Fibroblast of skin of abdomen (primary cell): Measurements from ENCODE around the gene CLDN17. TPM values are rescaled to one million over a fixed set of nuclear protein-coding genes. Genes with fewer than 3 reads are reported as not detected.

Source experiments
- DNase-seq: peaks from one replicate; pipeline ENCODE4 v3.0.0-alpha.2; 2013
- polyA plus RNA-seq, 2 experiments: library from polyadenylated mRNA; unstranded; fragments of 120-200 nt; gene quantifications; one replicate each; pipeline ENCODE4 v1.2.1, GENCODE V29; 2013; ENCODE audit not compliant: insufficient read length in 2 of 2

Gene CLDN17
- polyA plus RNA-seq (2013, experiment 1 of 2; ENCODE audit: insufficient read length), result not detected
- not detected for polyA plus RNA-seq (2013, experiment 2 of 2; ENCODE audit: insufficient read length)

DNA sequence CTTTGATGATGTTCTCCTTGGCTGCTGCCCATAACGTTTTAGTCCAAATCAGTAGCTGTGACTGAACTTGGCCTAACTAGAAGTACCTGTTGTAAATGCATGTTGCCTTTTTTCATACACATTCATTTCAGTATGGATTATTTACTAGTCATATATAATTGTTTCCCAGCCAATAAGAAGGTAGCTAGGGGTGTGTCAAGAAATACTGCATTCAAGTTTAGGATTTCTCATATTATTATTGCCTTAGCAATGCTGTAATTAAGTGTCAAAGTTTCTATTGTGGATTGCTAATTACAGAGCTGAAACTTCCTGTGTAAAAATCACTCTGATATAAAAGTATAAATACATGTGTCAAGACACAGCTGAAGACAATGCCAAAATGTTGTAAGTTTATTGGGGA lies at the start of gene CLDN17:
TSS of gene CLDN17 (minus strand) at position 101 of the 400 bp plus-strand sequence. CDS start 188 bp downstream, outside the sequence.
- DNase-seq, result no peak

- DNase-seq, result no peak
Observed at GRCh38 chr21:30216041-30216723, 49.6 kb upstream of the CLDN17 start, which contains the start of gene CLDN8. TSS of gene CLDN8 (minus strand) at chr21:30216097. CDS start at chr21:30215925, 172 bp downstream.

GRCh38 chr21:30211071-30211470 lies 44.5 kb upstream of the CLDN17 start:
- DNase-seq, result no peak

DNA sequence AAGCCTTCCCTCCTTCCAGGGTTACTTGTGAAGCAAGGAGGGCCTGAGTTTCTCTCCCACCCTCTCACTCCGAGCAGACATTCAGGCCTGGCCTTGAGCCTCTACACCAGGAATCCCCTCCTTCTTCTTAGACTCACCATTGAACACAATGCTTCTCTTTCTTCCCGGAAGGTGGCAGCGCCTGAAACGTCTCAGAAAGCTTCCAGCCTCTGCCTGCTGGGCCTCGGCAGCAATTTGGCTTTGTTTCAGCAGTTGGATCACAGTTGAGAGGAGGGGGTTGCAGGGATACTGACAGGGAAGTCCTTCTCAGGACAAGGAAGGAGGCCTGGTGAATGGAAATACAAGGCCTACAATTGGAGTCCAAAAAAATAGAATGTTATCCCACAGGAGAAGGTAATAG lies 43.0 kb upstream of the CLDN17 start:
- DNase-seq, result no peak

- DNase-seq, result no peak
Observed at GRCh38 chr21:30207252-30207579, 40.6 kb upstream of the CLDN17 start.

DNA sequence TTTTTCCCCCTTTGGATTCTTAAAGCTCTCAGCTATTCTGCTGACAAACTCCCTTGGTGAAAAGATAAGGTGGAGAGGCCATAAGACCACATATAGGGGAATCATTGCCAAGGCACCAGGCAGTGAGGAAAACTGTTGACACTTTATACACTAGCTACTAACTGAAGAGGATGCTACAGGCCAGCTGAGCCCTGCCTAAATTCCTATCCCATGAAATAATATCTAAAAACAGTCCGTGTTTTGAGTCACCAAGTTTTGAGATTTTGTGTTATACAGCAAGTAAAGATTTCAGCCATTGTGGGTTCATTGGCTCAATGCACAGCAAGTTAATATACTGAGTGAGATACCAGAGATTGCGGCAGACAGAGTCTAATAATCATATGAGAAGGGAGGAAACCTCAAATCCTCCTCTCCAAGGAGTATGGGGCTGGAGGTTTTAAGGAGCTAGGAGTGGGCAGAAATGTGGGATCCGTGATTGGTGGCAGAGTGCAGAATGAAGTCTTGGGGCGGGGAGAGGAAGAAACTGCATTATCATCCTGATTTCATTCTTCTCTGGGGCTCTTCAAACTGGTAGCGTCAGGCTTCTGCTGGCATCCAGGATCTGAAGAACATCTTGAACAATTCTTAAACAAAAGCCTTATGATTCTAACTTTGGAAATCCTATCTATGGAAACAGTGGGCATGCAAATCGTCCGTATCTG lies 40.1 kb upstream of the CLDN17 start:
- DNase-seq, result peak; percentile 35

- DNase-seq, result no peak
Observed at GRCh38 chr21:30200000-30200399, 33.4 kb upstream of the CLDN17 start.

- DNase-seq, result no peak
Observed at GRCh38 chr21:30194701-30195299, 28.2 kb upstream of the CLDN17 start.

GRCh38 chr21:30193201-30193600 lies 26.6 kb upstream of the CLDN17 start:
- no peak for DNase-seq

DNA sequence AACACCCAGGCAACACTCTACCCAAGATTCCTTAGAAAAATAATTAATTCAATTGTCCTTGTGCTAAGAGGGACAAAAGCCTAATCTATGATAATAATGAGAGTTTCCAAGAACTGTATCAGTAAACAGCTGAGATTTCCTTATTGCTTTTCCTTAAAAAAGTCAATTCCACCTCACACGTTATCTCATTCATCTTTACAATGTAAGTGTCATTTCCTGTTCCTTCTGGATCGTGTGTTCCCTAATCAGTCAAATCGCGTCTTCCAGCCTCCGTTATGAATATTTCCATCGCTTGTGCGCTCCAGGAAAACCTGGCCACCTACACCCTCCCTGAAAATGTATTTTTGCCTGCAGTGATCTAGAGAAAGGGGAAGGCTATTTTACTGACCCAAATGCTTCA lies 23.9 kb upstream of the CLDN17 start:
- DNase-seq, result no peak

DNA sequence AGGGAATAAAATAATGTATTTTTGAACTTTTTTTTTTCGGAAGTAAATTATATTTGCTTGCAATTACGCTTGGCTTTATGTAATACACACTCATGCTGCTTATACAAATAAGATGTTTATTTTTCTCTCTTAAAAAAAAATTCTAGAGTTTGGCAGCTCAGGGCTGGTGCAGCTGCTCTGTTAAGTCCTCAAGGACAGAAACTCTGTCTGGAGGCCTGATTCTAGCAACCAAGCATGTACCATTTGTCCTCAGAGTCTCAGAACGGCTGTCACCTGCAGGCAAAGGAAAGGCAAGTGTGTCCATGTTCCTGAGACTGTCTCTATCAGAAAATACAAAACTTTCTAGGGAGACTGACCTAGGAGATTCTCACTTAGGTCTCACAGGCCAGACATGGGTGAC lies 23.2 kb upstream of the CLDN17 start:
- DNase-seq, result no peak

GRCh38 chr21:30186242-30186641 lies 19.6 kb upstream of the CLDN17 start:
- no peak for DNase-seq

GRCh38 chr21:30168086-30168485 lies 1.5 kb upstream of the CLDN17 start:
- no peak for DNase-seq

DNA sequence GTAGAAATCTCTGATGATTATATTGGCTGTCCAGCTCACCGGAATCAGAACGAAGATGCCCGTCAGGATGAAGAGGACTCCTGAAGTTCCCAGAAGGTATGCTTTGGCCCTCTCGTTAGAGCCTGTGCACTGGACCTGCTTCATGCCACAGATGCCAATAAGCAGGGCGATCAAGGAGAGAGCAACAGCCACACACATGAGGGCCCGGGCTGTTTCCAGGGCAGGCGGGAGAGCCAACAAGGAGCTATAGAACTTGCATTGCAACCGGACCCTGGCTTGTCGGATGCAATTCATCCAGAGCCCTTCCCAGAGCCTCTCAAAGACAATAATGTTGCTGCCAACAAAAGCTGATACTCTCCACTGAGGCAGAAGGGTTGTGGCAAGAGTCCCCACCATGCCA lies 434 bp downstream of the CLDN17 start:
- DNase-seq, result no peak

GRCh38 chr21:30164796-30165195 lies 1.8 kb downstream of the CLDN17 start:
- no peak for DNase-seq

GRCh38 chr21:30153697-30154340 lies 12.8 kb downstream of the CLDN17 start:
- no peak for DNase-seq

DNA sequence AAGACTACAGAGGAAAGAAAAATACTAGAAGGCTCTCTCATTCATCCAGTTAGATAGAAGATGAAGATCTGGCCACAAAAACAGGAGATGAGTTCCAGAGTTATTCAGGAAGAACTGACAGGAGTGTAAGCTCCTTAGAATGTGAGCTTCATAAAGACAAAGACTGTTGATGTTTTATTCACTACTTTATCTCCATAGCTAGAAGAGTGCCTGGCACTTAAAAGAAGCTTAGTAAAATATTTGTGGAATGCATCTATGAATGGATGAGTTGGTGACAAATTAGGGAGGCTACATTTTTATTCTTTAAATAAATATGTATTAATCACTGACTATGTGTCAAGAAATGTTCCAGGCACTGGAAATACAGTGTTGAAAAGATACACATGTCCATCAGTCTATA lies 13.8 kb downstream of the CLDN17 start:
- no peak for DNase-seq

GRCh38 chr21:30148906-30149305 lies 17.7 kb downstream of the CLDN17 start:
- peak; percentile 1 for DNase-seq

- no peak for DNase-seq
Observed at GRCh38 chr21:30146558-30147282, 19.9 kb downstream of the CLDN17 start.

GRCh38 chr21:30138483-30138882 lies 28.1 kb downstream of the CLDN17 start:
- DNase-seq, result no peak

- no peak for DNase-seq
Observed at GRCh38 chr21:30129246-30129645, 37.4 kb downstream of the CLDN17 start.

- DNase-seq, result no peak
Observed at GRCh38 chr21:30126576-30126975, 40.0 kb downstream of the CLDN17 start.

- DNase-seq, result no peak
Observed at GRCh38 chr21:30117631-30118030, 49.0 kb downstream of the CLDN17 start.
